Esophagus squamous epithelium (tissue), 5 donors: Measurements from ENCODE around the gene SMS. TPM values are rescaled to one million over a fixed set of nuclear protein-coding genes. Genes with fewer than 3 reads are reported as not detected.

Source experiments
- DNase-seq: peaks from one replicate; lab custom pipeline; 2025; lab: John Stamatoyannopoulos, UW
- H3K27ac ChIP-seq, 4 donors: fragments of 200-600 bp; sonication (generic); one replicate each; pipeline ENCODE4 v1.5.1; 2016 to 2019; ENCODE audit warnings: mild to moderate bottlenecking in 1 of 4
- H3K27me3 ChIP-seq, 4 donors: fragments of 200-600 bp; sonication (generic); 1 replicate in 3 of 4; 2 replicates in 1 of 4; pipeline versions ENCODE4 v1.5.1 to v1.6.0; 2017 to 2021; ENCODE audit warnings: antibody characterized with exemption in 1 of 4
- H3K36me3 ChIP-seq, 3 donors: fragments of 200-600 bp; sonication (generic); one replicate each; pipeline ENCODE4 v1.5.1; 2016 to 2019
- H3K4me1 ChIP-seq, 3 donors: fragments of 200-600 bp; sonication (generic); one replicate each; pipeline ENCODE4 v1.5.1; 2017 to 2019
- H3K4me3 ChIP-seq, 4 donors: fragments of 200-600 bp; sonication (generic); 1 replicate in 3 of 4; 2 replicates in 1 of 4; pipeline ENCODE4 v1.5.1; 2016 to 2019; ENCODE audit warnings: mild to moderate bottlenecking in 2 of 4, moderate library complexity in 1 of 4
- H3K9me3 ChIP-seq, 3 donors: fragments of 200-600 bp; sonication (generic); one replicate each; pipeline ENCODE4 v1.5.1; 2016 to 2019
- POLR2A ChIP-seq, 4 donors: fragments of 450-650 bp; IDR thresholded peaks; one replicate each; pipeline ENCODE4 v1.6.1; 2017; ENCODE audit warnings: antibody characterized with exemption in 4 of 4, mild to moderate bottlenecking in 4 of 4, moderate library complexity in 3 of 4
- WGBS, 2 donors: methylation state at CpG; one replicate each; pipeline ENCODE4 v1.1.5; 2018; 5-methylcytosine and 5-hydroxymethylcytosine counted together
- intact Hi-C: fragments of 100-400 bp; cut with DNase I; formaldehyde crosslinking; loops from one replicate; pipeline ENCODE4 v1.15.0; 2022
- total RNA-seq, 4 donors: library from RNA; depleted of rRNA; stranded (reverse); fragments of >200 nt; gene quantifications; one replicate each; pipeline ENCODE4 v1.1.0, GENCODE V29; 2016
- TF ChIP-seq, protein P1 (sequence below), 6 experiments: fragments of 450-650 bp in 4 of 6; fragments of 200-600 bp in 2 of 6; sonication (generic) in 2 of 6; IDR thresholded peaks; one replicate each; pipeline ENCODE4 v1.5.1; 2016 to 2019; ENCODE audit warnings: antibody characterized with exemption in 6 of 6, mild to moderate bottlenecking in 4 of 6, moderate library complexity in 4 of 6
- donor health status: DM: yes; HTN: yes; CAD: no.

SMS gene
- total RNA-seq, 4 donors from 2014 or later: 19.0 to 46.7 (median 31.3) TPM

GRCh38 chrX:22026731-22027130 lies 86.2 kb downstream of the SMS start:
- Histone ChIP-seq H3K4me1 (no peaks in the 10 kb centered on the region), H3K4me3 (no peak overlapping the region), H3K36me3 (no peaks in the 10 kb centered on the region), H3K9me3 (no peaks in the 10 kb centered on the region), H3K27me3 (no peaks in the 10 kb centered on the region), H3K27ac (no peak overlapping the region)
- intact Hi-C loops: no loop called here
- DNase-seq: no peak
- WGBS, 2 donors: 66 to 89% methylated on average over 3 to 4 of the region's 4 CpGs
- TF ChIP-seq, protein P1, sequence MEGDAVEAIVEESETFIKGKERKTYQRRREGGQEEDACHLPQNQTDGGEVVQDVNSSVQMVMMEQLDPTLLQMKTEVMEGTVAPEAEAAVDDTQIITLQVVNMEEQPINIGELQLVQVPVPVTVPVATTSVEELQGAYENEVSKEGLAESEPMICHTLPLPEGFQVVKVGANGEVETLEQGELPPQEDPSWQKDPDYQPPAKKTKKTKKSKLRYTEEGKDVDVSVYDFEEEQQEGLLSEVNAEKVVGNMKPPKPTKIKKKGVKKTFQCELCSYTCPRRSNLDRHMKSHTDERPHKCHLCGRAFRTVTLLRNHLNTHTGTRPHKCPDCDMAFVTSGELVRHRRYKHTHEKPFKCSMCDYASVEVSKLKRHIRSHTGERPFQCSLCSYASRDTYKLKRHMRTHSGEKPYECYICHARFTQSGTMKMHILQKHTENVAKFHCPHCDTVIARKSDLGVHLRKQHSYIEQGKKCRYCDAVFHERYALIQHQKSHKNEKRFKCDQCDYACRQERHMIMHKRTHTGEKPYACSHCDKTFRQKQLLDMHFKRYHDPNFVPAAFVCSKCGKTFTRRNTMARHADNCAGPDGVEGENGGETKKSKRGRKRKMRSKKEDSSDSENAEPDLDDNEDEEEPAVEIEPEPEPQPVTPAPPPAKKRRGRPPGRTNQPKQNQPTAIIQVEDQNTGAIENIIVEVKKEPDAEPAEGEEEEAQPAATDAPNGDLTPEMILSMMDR (IDR thresholded peaks at IDR 0.05): no peak
- TF ChIP-seq POLR2A (IDR thresholded peaks at IDR 0.05): no peak

DNA sequence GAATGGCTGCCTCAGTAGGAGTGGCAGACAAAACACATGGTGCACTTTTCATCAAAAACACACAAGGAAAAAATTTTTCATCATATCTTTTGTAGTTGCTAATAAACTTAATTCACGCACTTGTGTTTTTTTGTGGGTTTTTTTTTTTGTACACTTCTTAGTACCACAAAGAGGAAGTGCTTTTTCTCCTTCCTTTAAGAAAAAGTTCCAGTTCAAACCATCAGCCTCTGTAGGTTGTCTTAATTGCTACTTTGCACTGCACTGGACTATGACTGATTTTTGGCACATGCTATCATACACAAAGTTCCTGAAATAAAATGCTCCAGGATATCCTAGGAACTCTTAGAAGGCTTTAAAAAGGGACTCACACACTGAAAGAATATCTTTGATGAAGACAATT lies 91.6 kb downstream of the SMS start, which contains the start of gene PHEX:
PHEX (plus strand) TSS at position 242 of the 400 bp plus-strand sequence. CDS start 681 bp downstream, outside the sequence.
- Histone ChIP-seq H3K27me3 (no peaks in the 10 kb centered on the region), H3K27ac (no peak within 1 kb of the TSS), H3K36me3 (no peaks in the 10 kb centered on the region), H3K9me3 (no peaks in the 10 kb centered on the region), H3K4me1 (no peaks in the 10 kb centered on the region), H3K4me3 (no peak within 1 kb of the TSS)
- no peak for DNase-seq
- TF ChIP-seq POLR2A (IDR thresholded peaks at IDR 0.05): no peak
- TF ChIP-seq, protein P1 (IDR thresholded peaks at IDR 0.05): no peak
- intact Hi-C loops: no loop called here
- WGBS, 2 donors: 43 to 67% methylated on average over 1 of the region's 1 CpG

DNA sequence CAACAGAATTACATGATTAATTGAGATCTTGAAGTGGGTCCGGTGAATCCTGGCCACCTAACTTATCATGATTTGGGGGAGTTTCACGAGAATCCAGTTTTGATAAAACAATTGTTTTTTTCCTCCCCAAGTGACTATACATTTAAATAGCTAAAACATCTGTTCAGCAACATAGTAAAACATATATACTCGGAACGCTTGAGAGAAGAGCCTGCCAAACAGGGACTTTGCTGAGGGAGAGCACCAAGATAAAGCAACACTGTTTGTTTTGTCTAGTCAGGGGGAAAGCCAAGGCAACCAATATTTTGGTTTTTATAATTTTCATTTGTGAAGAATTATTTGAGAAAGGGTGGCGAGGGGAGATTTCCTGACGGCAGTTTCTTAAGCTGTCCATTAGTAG lies 92.0 kb downstream of the SMS start:
- intact Hi-C loops: no loop called here
- no peaks in the 10 kb centered on the region for H3K27me3 ChIP-seq
- TF ChIP-seq POLR2A (IDR thresholded peaks at IDR 0.05): no peak
- TF ChIP-seq, protein P1 (IDR thresholded peaks at IDR 0.05): no peak
- H3K4me1 ChIP-seq: no peaks in the 10 kb centered on the region
- no peaks in the 10 kb centered on the region for H3K9me3 ChIP-seq
- no peak overlapping the region for H3K27ac ChIP-seq
- no peaks in the 10 kb centered on the region for H3K36me3 ChIP-seq
- no peak overlapping the region for H3K4me3 ChIP-seq
- DNase-seq: no peak
- WGBS, 2 donors: 65 to 67% methylated on average over 5 to 6 of the region's 6 CpGs

GRCh38 chrX:22033818-22034217 lies 93.3 kb downstream of the SMS start:
- H3K9me3 ChIP-seq: no peaks in the 10 kb centered on the region
- no peak for TF ChIP-seq POLR2A (IDR thresholded peaks at IDR 0.05)
- TF ChIP-seq, protein P1 (IDR thresholded peaks at IDR 0.05): no peak
- WGBS, 2 donors: 62 to 66% methylated on average over 5 of the region's 5 CpGs
- intact Hi-C loops: no loop called here
- no peak for DNase-seq
- H3K36me3 ChIP-seq: no peaks in the 10 kb centered on the region
- no peaks in the 10 kb centered on the region for H3K27me3 ChIP-seq
- H3K4me3 ChIP-seq: no peak overlapping the region
- H3K27ac ChIP-seq: no peak overlapping the region
- H3K4me1 ChIP-seq: no peaks in the 10 kb centered on the region

DNA sequence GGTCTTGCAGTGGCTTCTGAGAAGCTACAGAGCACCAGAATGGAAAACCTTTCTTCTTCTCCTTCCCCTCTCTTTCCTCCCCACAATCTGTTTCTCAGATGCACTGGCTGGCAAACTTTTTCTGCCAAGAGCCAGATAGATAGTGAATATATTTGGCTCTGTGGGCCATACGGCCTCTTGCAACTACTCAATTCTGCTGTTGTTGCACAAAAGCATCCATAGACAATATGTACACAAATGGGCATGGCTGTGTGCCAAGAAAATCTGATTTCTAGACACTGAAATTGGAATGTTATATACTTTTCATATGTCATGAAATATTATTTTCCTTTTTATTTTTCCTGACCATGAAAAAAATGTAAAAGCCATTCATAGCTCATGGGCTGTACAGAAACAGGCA lies 94.7 kb downstream of the SMS start:
- WGBS, 2 donors: 25 to 57% methylated on average over 1 of the region's 1 CpG
- no peak overlapping the region for H3K4me3 ChIP-seq
- H3K9me3 ChIP-seq: no peaks in the 10 kb centered on the region
- H3K4me1 ChIP-seq: no peaks in the 10 kb centered on the region
- no peaks in the 10 kb centered on the region for H3K36me3 ChIP-seq
- intact Hi-C loops: no loop called here
- TF ChIP-seq, protein P1 (IDR thresholded peaks at IDR 0.05): no peak
- TF ChIP-seq POLR2A (IDR thresholded peaks at IDR 0.05): no peak
- H3K27ac ChIP-seq: no peak overlapping the region
- no peak for DNase-seq
- H3K27me3 ChIP-seq: no peaks in the 10 kb centered on the region
